Breast epithelium (tissue), 4 donors: Measurements from ENCODE around the gene PITPNM3. TPM values are rescaled to one million over a fixed set of nuclear protein-coding genes. Genes with fewer than 3 reads are reported as not detected.

ENCODE experiments used
- DNase-seq, 2 donors: peaks; one replicate each; pipeline ENCODE4 v3.0.0-alpha.2; 2019; ENCODE audit warnings: low spot score in 2 of 2
- H3K27ac ChIP-seq, 2 donors: fragments of 200-600 bp; sonication (generic) in 1 of 2; one replicate each; pipeline ENCODE4 v1.5.1; 2016 to 2019; ENCODE audit warnings: mild to moderate bottlenecking in 1 of 2
- H3K27me3 ChIP-seq, 2 donors: fragments of 200-600 bp; sonication (generic) in 1 of 2; one replicate each; pipeline versions ENCODE4 v1.5.1 to v1.6.0; 2017 to 2019; ENCODE audit warnings: control low read depth in 1 of 2, mild to moderate bottlenecking in 1 of 2
- H3K36me3 ChIP-seq: fragments of 200-600 bp; one replicate; pipeline ENCODE4 v1.5.1; 2019
- H3K4me1 ChIP-seq, 2 donors: fragments of 200-600 bp; sonication (generic); one replicate each; pipeline ENCODE4 v1.5.1; 2016 to 2019; ENCODE audit warnings: control low read depth in 1 of 2
- H3K4me3 ChIP-seq, 3 donors: fragments of 200-600 bp; sonication (generic); 1 replicate in 2 of 3; 2 replicates in 1 of 3; pipeline ENCODE4 v1.5.1; 2016 to 2019; ENCODE audit warnings: mild to moderate bottlenecking in 3 of 3, moderate library complexity in 2 of 3
- H3K9me3 ChIP-seq, 2 donors: fragments of 200-600 bp; sonication (generic) in 1 of 2; one replicate each; pipeline ENCODE4 v1.5.1; 2016 to 2019; ENCODE audit warnings: control low read depth in 1 of 2
- CTCF ChIP-seq, 3 donors: fragments of 450-650 bp; IDR thresholded peaks; one replicate each; pipeline ENCODE4 v1.5.1; 2016 to 2017; ENCODE audit warnings: antibody characterized with exemption in 3 of 3, mild to moderate bottlenecking in 3 of 3, moderate library complexity in 3 of 3
- POLR2A ChIP-seq: fragments of 450-650 bp; IDR thresholded peaks from one replicate; pipeline ENCODE4 v1.6.1; 2016; ENCODE audit warnings: antibody characterized with exemption, mild to moderate bottlenecking, moderate library complexity
- POLR2AphosphoS5 ChIP-seq, 3 donors: sonication (generic); formaldehyde crosslinking; IDR thresholded peaks; one replicate each; pipeline ENCODE4 v1.6.1; 2017; ENCODE audit warnings: antibody characterized with exemption in 3 of 3
- intact Hi-C: fragments of 100-400 bp; cut with DNase I; formaldehyde crosslinking; loops from one replicate; pipeline ENCODE4 v1.15.1; 2023; ENCODE audit warnings: low total_unique reads
- total RNA-seq, 3 donors: library from RNA; depleted of rRNA; stranded (reverse); fragments of >200 nt; gene quantifications; one replicate each; pipeline ENCODE4 v1.1.0, GENCODE V29; 2016

PITPNM3 gene
- total RNA-seq, 3 donors from 2014 or later, result 1.6 to 1.8 (median 1.6) TPM

- Histone ChIP-seq H3K4me1 (peaks cover 0 to 10% of the 10 kb centered on the region in 2 donors), H3K27ac (peak overlapping the region; percentile 74 to 86), H3K4me3 (peak overlapping the region in 2 of 3 donors; percentile 10 to 45), H3K36me3 (no peaks in the 10 kb centered on the region), H3K27me3 (no peaks in the 10 kb centered on the region), H3K9me3 (no peaks in the 10 kb centered on the region)
- intact Hi-C loops, result no loop called here
- TF ChIP-seq POLR2AphosphoS5 (IDR thresholded peaks at IDR 0.05) (peak in 1 of 3 donors; percentile 20), POLR2A (no peak), CTCF (IDR thresholded peaks at IDR 0.05) (no peak)
- DNase-seq, result peak; percentile 68 to 70
These were observed 4.4 kb downstream of the PITPNM3 start for GRCh38 chr17:6551869-6552531.

- Histone ChIP-seq H3K27ac (no peak overlapping the region), H3K36me3 (no peaks in the 10 kb centered on the region), H3K4me3 (no peak overlapping the region), H3K4me1 (peaks cover 0 to 10% of the 10 kb centered on the region in 2 donors), H3K27me3 (no peaks in the 10 kb centered on the region), H3K9me3 (no peaks in the 10 kb centered on the region)
- TF ChIP-seq CTCF (IDR thresholded peaks at IDR 0.05), result no peak
- no peak for TF ChIP-seq POLR2A
- no peak for TF ChIP-seq POLR2AphosphoS5 (IDR thresholded peaks at IDR 0.05)
- intact Hi-C loops, result no loop called here
- no peak for DNase-seq
These were observed 5.0 kb downstream of the PITPNM3 start for GRCh38 chr17:6551356-6551755.

GRCh38 chr17:6549384-6550036 lies 6.8 kb downstream of the PITPNM3 start:
- no peak for DNase-seq
- Histone ChIP-seq H3K27ac (no peak overlapping the region), H3K9me3 (no peaks in the 10 kb centered on the region), H3K27me3 (no peaks in the 10 kb centered on the region), H3K4me1 (peaks cover 0 to 5% of the 10 kb centered on the region in 2 donors), H3K4me3 (no peak overlapping the region), H3K36me3 (no peaks in the 10 kb centered on the region)
- intact Hi-C loops, result no loop called here
- TF ChIP-seq POLR2A (no peak), POLR2AphosphoS5 (IDR thresholded peaks at IDR 0.05) (no peak), CTCF (IDR thresholded peaks at IDR 0.05) (no peak)

- H3K4me3 ChIP-seq, result no peak overlapping the region
- H3K27ac ChIP-seq, result no peak overlapping the region
- peaks cover 0 to 5% of the 10 kb centered on the region in 2 donors for H3K4me1 ChIP-seq
- DNase-seq, result no peak
- no peaks in the 10 kb centered on the region for H3K36me3 ChIP-seq
- TF ChIP-seq POLR2AphosphoS5 (IDR thresholded peaks at IDR 0.05) (no peak), POLR2A (no peak), CTCF (IDR thresholded peaks at IDR 0.05) (no peak)
- intact Hi-C loops, result no loop called here
- no peaks in the 10 kb centered on the region for H3K9me3 ChIP-seq
- no peaks in the 10 kb centered on the region for H3K27me3 ChIP-seq
These were observed 7.6 kb downstream of the PITPNM3 start for GRCh38 chr17:6548578-6549330.

GRCh38 chr17:6548034-6548433 lies 8.3 kb downstream of the PITPNM3 start:
- Histone ChIP-seq H3K9me3 (no peaks in the 10 kb centered on the region), H3K27ac (no peak overlapping the region), H3K4me1 (peaks cover 0 to 5% of the 10 kb centered on the region in 2 donors), H3K4me3 (no peak overlapping the region), H3K27me3 (no peaks in the 10 kb centered on the region), H3K36me3 (no peaks in the 10 kb centered on the region)
- intact Hi-C loops, result no loop called here
- no peak for DNase-seq
- TF ChIP-seq CTCF (IDR thresholded peaks at IDR 0.05), result no peak
- no peak for TF ChIP-seq POLR2A
- no peak for TF ChIP-seq POLR2AphosphoS5 (IDR thresholded peaks at IDR 0.05)
